Measurements from ENCODE around the gene PRKG1. TPM values are rescaled to one million over a fixed set of nuclear protein-coding genes. Genes with fewer than 3 reads are reported as not detected.

PRKG1 gene
- total RNA-seq, 1 experiment from 2014 or later: 16.5 TPM

DNA sequence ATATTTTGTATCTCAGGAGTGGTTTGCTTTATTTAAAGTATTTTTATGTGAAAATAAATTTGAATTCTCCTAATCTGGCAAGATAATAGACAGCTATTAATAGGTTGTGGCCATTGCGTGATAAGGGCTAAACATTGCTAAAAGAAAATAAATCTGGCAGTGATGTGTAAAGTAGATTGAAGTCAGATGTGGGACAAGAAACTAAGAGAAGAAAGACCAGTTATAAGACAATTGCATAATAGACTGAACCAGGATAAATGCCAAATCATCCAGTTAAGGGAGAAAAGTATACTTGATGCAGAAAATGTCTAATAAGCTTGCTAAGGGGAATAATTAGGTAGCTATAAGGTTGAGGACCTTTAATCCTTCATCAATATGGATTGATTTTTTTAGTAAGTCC is 822.6 kb downstream of the PRKG1 start (continued):
- TF ChIP-seq PREB (CRISPR knock-in tag; IDR thresholded peaks at IDR 0.05; ENCODE audit: borderline replicate concordance): no peak
- TF ChIP-seq GABPB1 (CRISPR knock-in tag; IDR thresholded peaks at IDR 0.05): no peak
- TF ChIP-seq MLX (CRISPR knock-in tag; IDR thresholded peaks at IDR 0.05): no peak
- TF ChIP-seq, protein P1, sequence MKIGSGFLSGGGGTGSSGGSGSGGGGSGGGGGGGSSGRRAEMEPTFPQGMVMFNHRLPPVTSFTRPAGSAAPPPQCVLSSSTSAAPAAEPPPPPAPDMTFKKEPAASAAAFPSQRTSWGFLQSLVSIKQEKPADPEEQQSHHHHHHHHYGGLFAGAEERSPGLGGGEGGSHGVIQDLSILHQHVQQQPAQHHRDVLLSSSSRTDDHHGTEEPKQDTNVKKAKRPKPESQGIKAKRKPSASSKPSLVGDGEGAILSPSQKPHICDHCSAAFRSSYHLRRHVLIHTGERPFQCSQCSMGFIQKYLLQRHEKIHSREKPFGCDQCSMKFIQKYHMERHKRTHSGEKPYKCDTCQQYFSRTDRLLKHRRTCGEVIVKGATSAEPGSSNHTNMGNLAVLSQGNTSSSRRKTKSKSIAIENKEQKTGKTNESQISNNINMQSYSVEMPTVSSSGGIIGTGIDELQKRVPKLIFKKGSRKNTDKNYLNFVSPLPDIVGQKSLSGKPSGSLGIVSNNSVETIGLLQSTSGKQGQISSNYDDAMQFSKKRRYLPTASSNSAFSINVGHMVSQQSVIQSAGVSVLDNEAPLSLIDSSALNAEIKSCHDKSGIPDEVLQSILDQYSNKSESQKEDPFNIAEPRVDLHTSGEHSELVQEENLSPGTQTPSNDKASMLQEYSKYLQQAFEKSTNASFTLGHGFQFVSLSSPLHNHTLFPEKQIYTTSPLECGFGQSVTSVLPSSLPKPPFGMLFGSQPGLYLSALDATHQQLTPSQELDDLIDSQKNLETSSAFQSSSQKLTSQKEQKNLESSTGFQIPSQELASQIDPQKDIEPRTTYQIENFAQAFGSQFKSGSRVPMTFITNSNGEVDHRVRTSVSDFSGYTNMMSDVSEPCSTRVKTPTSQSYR (CRISPR knock-in tag; IDR thresholded peaks at IDR 0.05): no peak
- no peak for TF ChIP-seq GTF2I (CRISPR knock-in tag; conservative IDR thresholded peaks at IDR 0.05)
- no peak for TF ChIP-seq HMGA2 (CRISPR knock-in tag; IDR thresholded peaks at IDR 0.05)

DNA sequence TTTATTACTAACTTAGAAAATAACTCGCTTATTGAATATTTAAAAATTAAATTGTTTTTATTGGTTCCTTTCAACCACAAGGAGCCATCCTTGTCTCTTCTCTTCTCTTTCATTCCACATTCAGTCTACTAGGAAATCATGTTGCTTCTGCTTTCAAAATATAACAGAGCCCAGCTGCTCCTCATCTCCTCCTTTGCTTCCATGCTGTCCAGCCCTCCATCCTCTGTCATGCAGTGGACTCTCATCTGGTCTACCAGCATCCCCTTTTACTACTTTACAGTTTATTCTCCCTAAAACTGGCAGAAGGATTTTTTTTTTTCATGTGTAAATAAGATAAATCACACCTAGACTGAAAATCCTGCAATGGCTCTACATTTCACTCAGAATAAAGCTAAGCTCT is 823.3 kb downstream of the PRKG1 start:
- no peaks in the 10 kb centered on the region for H3K9me3 Mint-ChIP-seq
- H3K36me3 Mint-ChIP-seq: no peaks in the 10 kb centered on the region
- ChIA-PET CTCF (no interaction called here), POLR2A (no interaction called here)
- DNase-seq (ENCODE audit: low spot score): no peak
- no peak for ATAC-seq
- no peaks in the 10 kb centered on the region for H3K27me3 Mint-ChIP-seq (ENCODE audit: low read depth)
- H3K4me1 Mint-ChIP-seq: peaks cover 9% of the 10 kb centered on the region
- TF ChIP-seq ZNF396 (CRISPR knock-in tag; IDR thresholded peaks at IDR 0.05; ENCODE audit: borderline replicate concordance) (no peak), EMX1 (CRISPR knock-in tag; IDR thresholded peaks at IDR 0.05) (no peak), GRHL2 (CRISPR knock-in tag; IDR thresholded peaks at IDR 0.05; ENCODE audit: insufficient replicate concordance, severe bottlenecking) (no peak), JUN (CRISPR knock-in tag; IDR thresholded peaks at IDR 0.05) (no peak), FOXP4 (CRISPR knock-in tag; IDR thresholded peaks at IDR 0.05) (no peak), MLX (CRISPR knock-in tag; IDR thresholded peaks at IDR 0.05) (no peak), JAZF1 (CRISPR knock-in tag; IDR thresholded peaks at IDR 0.05) (no peak), CDX4 (CRISPR knock-in tag; IDR thresholded peaks at IDR 0.05; ENCODE audit: borderline replicate concordance) (no peak), USF2 (CRISPR knock-in tag; IDR thresholded peaks at IDR 0.05) (no peak), NR2C2 (CRISPR knock-in tag; IDR thresholded peaks at IDR 0.05) (no peak)
- TF ChIP-seq, protein P2, sequence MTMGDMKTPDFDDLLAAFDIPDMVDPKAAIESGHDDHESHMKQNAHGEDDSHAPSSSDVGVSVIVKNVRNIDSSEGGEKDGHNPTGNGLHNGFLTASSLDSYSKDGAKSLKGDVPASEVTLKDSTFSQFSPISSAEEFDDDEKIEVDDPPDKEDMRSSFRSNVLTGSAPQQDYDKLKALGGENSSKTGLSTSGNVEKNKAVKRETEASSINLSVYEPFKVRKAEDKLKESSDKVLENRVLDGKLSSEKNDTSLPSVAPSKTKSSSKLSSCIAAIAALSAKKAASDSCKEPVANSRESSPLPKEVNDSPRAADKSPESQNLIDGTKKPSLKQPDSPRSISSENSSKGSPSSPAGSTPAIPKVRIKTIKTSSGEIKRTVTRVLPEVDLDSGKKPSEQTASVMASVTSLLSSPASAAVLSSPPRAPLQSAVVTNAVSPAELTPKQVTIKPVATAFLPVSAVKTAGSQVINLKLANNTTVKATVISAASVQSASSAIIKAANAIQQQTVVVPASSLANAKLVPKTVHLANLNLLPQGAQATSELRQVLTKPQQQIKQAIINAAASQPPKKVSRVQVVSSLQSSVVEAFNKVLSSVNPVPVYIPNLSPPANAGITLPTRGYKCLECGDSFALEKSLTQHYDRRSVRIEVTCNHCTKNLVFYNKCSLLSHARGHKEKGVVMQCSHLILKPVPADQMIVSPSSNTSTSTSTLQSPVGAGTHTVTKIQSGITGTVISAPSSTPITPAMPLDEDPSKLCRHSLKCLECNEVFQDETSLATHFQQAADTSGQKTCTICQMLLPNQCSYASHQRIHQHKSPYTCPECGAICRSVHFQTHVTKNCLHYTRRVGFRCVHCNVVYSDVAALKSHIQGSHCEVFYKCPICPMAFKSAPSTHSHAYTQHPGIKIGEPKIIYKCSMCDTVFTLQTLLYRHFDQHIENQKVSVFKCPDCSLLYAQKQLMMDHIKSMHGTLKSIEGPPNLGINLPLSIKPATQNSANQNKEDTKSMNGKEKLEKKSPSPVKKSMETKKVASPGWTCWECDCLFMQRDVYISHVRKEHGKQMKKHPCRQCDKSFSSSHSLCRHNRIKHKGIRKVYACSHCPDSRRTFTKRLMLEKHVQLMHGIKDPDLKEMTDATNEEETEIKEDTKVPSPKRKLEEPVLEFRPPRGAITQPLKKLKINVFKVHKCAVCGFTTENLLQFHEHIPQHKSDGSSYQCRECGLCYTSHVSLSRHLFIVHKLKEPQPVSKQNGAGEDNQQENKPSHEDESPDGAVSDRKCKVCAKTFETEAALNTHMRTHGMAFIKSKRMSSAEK (CRISPR knock-in tag; IDR thresholded peaks at IDR 0.05; ENCODE audit: borderline replicate concordance): no peak
- TF ChIP-seq, protein P3, sequence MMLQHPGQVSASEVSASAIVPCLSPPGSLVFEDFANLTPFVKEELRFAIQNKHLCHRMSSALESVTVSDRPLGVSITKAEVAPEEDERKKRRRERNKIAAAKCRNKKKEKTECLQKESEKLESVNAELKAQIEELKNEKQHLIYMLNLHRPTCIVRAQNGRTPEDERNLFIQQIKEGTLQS (CRISPR knock-in tag; conservative IDR thresholded peaks at IDR 0.05): no peak
- no peak overlapping the region for H3K4me3 Mint-ChIP-seq
- no peak overlapping the region for H3K27ac Mint-ChIP-seq

Measured in WTC11 (cell line).